Breast epithelium (tissue), 4 donors: ENCODE results near the gene HSH2D. TPM values are rescaled to one million over a fixed set of nuclear protein-coding genes. Genes with fewer than 3 reads are reported as not detected.

Experiments used
- DNase-seq, 2 donors: peaks; one replicate each; pipeline ENCODE4 v3.0.0-alpha.2; 2019; ENCODE audit warnings: low spot score in 2 of 2
- H3K27ac ChIP-seq, 2 donors: fragments of 200-600 bp; sonication (generic) in 1 of 2; one replicate each; pipeline ENCODE4 v1.5.1; 2016 to 2019; ENCODE audit warnings: mild to moderate bottlenecking in 1 of 2
- H3K27me3 ChIP-seq, 2 donors: fragments of 200-600 bp; sonication (generic) in 1 of 2; one replicate each; pipeline versions ENCODE4 v1.5.1 to v1.6.0; 2017 to 2019; ENCODE audit warnings: control low read depth in 1 of 2, mild to moderate bottlenecking in 1 of 2
- H3K36me3 ChIP-seq: fragments of 200-600 bp; one replicate; pipeline ENCODE4 v1.5.1; 2019
- H3K4me1 ChIP-seq, 2 donors: fragments of 200-600 bp; sonication (generic); one replicate each; pipeline ENCODE4 v1.5.1; 2016 to 2019; ENCODE audit warnings: control low read depth in 1 of 2
- H3K4me3 ChIP-seq, 3 donors: fragments of 200-600 bp; sonication (generic); 1 replicate in 2 of 3; 2 replicates in 1 of 3; pipeline ENCODE4 v1.5.1; 2016 to 2019; ENCODE audit warnings: mild to moderate bottlenecking in 3 of 3, moderate library complexity in 2 of 3
- H3K9me3 ChIP-seq, 2 donors: fragments of 200-600 bp; sonication (generic) in 1 of 2; one replicate each; pipeline ENCODE4 v1.5.1; 2016 to 2019; ENCODE audit warnings: control low read depth in 1 of 2
- CTCF ChIP-seq, 3 donors: fragments of 450-650 bp; IDR thresholded peaks; one replicate each; pipeline ENCODE4 v1.5.1; 2016 to 2017; ENCODE audit warnings: antibody characterized with exemption in 3 of 3, mild to moderate bottlenecking in 3 of 3, moderate library complexity in 3 of 3
- POLR2A ChIP-seq: fragments of 450-650 bp; IDR thresholded peaks from one replicate; pipeline ENCODE4 v1.6.1; 2016; ENCODE audit warnings: antibody characterized with exemption, mild to moderate bottlenecking, moderate library complexity
- POLR2AphosphoS5 ChIP-seq, 3 donors: sonication (generic); formaldehyde crosslinking; IDR thresholded peaks; one replicate each; pipeline ENCODE4 v1.6.1; 2017; ENCODE audit warnings: antibody characterized with exemption in 3 of 3
- intact Hi-C: fragments of 100-400 bp; cut with DNase I; formaldehyde crosslinking; loops from one replicate; pipeline ENCODE4 v1.15.1; 2023; ENCODE audit warnings: low total_unique reads
- total RNA-seq, 3 donors: library from RNA; depleted of rRNA; stranded (reverse); fragments of >200 nt; gene quantifications; one replicate each; pipeline ENCODE4 v1.1.0, GENCODE V29; 2016

Gene HSH2D
- total RNA-seq, 3 donors from 2014 or later = 0.16 to 5.7 (median 5.6) TPM

GRCh38 chr19:16199275-16199932, 55.9 kb downstream of the HSH2D start:
- H3K4me3 ChIP-seq = peak overlapping the region in 1 of 3 donors; percentile 86

GRCh38 chr19:16200038-16201010, 56.8 kb downstream of the HSH2D start:
- DNase-seq = no peak
- peak overlapping the region in 1 of 2 donors; percentile 82 for H3K27ac ChIP-seq
- TF ChIP-seq POLR2A (no peak), POLR2AphosphoS5 (IDR thresholded peaks at IDR 0.05) (peak in 1 of 3 donors; percentile 77)
- H3K4me1 ChIP-seq = peaks cover 4 to 7% of the 10 kb centered on the region in 2 donors
- H3K36me3 ChIP-seq = no peaks in the 10 kb centered on the region
- peak overlapping the region in 1 of 3 donors; percentile 86 for H3K4me3 ChIP-seq
- H3K27me3 ChIP-seq = no peaks in the 10 kb centered on the region
- intact Hi-C loops = no loop called here
- H3K9me3 ChIP-seq = no peaks in the 10 kb centered on the region

More at GRCh38 chr19:16199275-16199932, 55.9 kb downstream of the HSH2D start:
- DNase-seq = no peak
- Histone ChIP-seq H3K9me3 (no peaks in the 10 kb centered on the region), H3K27ac (peak overlapping the region in 1 of 2 donors; percentile 82), H3K36me3 (no peaks in the 10 kb centered on the region), H3K4me1 (peaks cover 4 to 7% of the 10 kb centered on the region in 2 donors), H3K27me3 (no peaks in the 10 kb centered on the region)
- intact Hi-C loops = no loop called here
- TF ChIP-seq POLR2A (no peak), CTCF (IDR thresholded peaks at IDR 0.05) (no peak), POLR2AphosphoS5 (IDR thresholded peaks at IDR 0.05) (no peak)

- no peaks in the 10 kb centered on the region for H3K36me3 ChIP-seq
Measured at GRCh38 chr19:16201011-16201391, 57.5 kb downstream of the HSH2D start.

GRCh38 chr19:16202320-16203255, 59.1 kb downstream of the HSH2D start:
- DNase-seq = no peak
- Histone ChIP-seq H3K9me3 (no peaks in the 10 kb centered on the region), H3K27ac (no peak overlapping the region), H3K4me3 (no peak overlapping the region), H3K36me3 (no peaks in the 10 kb centered on the region), H3K4me1 (peaks cover 4 to 7% of the 10 kb centered on the region in 2 donors), H3K27me3 (no peaks in the 10 kb centered on the region)
- TF ChIP-seq POLR2A (no peak), POLR2AphosphoS5 (IDR thresholded peaks at IDR 0.05) (no peak), CTCF (IDR thresholded peaks at IDR 0.05) (no peak)
- intact Hi-C loops = no loop called here

More at GRCh38 chr19:16201011-16201391, 57.5 kb downstream of the HSH2D start:
- Histone ChIP-seq H3K27ac (peak overlapping the region in 1 of 2 donors; percentile 48), H3K9me3 (no peaks in the 10 kb centered on the region), H3K27me3 (no peaks in the 10 kb centered on the region), H3K4me1 (peaks cover 4 to 7% of the 10 kb centered on the region in 2 donors), H3K4me3 (no peak overlapping the region)
- no peak for TF ChIP-seq CTCF (IDR thresholded peaks at IDR 0.05)
- no peak for TF ChIP-seq POLR2A
- TF ChIP-seq POLR2AphosphoS5 (IDR thresholded peaks at IDR 0.05) = no peak
- DNase-seq = no peak
- intact Hi-C loops = no loop called here
